Measurements from ENCODE around the gene MAP2K2. TPM values are rescaled to one million over a fixed set of nuclear protein-coding genes. Genes with fewer than 3 reads are reported as not detected.

Gene MAP2K2
- total and polyA plus RNA-seq, 2 donors (not counting 3 experiments of a cell fraction or from before 2014, with no cell fraction given): 126 to 171 TPM

DNA sequence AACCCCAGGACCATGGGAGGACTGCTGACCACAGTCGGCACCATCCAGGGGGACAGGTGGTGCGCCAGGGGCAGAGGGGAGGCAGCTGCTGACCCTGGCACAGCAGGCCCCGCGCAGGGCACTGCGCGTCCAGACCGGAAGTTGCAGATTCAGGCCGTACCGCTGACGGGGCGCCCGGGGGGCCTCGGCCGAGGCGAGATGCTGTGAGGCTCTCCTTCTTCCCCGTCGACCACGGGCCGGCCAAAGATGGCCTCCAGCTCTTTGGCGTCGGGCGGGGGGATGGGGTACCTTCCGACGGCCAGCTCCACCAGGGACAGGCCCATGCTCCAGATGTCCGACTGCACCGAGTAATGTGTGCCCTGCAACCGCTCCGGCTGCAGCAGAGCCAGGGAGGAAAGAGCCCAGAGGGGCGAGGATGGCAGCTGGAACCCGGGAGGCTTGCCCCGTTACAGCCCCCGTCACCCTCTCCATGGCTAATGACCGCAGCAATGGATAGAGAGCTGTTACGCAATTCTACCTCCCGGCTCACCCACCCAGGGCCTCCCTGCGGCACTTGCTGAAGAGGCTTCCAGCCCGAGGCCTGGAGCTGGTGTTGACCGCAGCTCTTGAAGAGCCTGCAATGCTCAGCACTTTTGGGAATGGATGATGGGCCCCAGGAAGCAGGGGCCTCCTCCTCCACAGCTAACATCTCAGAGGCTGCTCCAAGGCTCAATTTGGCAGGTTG is 24.7 kb downstream of the MAP2K2 start:
- H4K20me1 ChIP-seq (replicated peaks; ENCODE audit: control insufficient read depth, extremely low read depth, insufficient read depth, low read length): no peaks in the 10 kb centered on the region
- FAIRE-seq: no peak
- DNase-seq (ENCODE audit: low read depth, low spot score): no peak
- no peak for TF ChIP-seq JUN (IDR thresholded peaks at IDR 0.05; ENCODE audit: borderline replicate concordance, insufficient read depth, insufficient read length, low read depth)
- TF ChIP-seq POLR2AphosphoS5 (IDR thresholded peaks at IDR 0.05; ENCODE audit: insufficient read depth, low read depth, low read length): no peak
- no peak for TF ChIP-seq GATA2 (IDR thresholded peaks at IDR 0.05; ENCODE audit: insufficient read depth, insufficient read length, low read depth, low read length)
- TF ChIP-seq, protein P1, sequence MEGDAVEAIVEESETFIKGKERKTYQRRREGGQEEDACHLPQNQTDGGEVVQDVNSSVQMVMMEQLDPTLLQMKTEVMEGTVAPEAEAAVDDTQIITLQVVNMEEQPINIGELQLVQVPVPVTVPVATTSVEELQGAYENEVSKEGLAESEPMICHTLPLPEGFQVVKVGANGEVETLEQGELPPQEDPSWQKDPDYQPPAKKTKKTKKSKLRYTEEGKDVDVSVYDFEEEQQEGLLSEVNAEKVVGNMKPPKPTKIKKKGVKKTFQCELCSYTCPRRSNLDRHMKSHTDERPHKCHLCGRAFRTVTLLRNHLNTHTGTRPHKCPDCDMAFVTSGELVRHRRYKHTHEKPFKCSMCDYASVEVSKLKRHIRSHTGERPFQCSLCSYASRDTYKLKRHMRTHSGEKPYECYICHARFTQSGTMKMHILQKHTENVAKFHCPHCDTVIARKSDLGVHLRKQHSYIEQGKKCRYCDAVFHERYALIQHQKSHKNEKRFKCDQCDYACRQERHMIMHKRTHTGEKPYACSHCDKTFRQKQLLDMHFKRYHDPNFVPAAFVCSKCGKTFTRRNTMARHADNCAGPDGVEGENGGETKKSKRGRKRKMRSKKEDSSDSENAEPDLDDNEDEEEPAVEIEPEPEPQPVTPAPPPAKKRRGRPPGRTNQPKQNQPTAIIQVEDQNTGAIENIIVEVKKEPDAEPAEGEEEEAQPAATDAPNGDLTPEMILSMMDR (IDR thresholded peaks at IDR 0.05; ENCODE audit: extremely low read depth in 1 of 2, insufficient read depth in 1 of 2, low read depth in 1 of 2, low read length in 2 of 2): no peak
- no peak for TF ChIP-seq POLR2A (IDR thresholded peaks at IDR 0.05; ENCODE audit: low read depth, low read length)
- no peak for TF ChIP-seq FOS (IDR thresholded peaks at IDR 0.05; ENCODE audit: borderline replicate concordance, insufficient read depth, low read length)
- TF ChIP-seq, protein P2, sequence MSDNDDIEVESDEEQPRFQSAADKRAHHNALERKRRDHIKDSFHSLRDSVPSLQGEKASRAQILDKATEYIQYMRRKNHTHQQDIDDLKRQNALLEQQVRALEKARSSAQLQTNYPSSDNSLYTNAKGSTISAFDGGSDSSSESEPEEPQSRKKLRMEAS (IDR thresholded peaks at IDR 0.05; ENCODE audit: insufficient read depth, insufficient read length): no peak
- no peak for TF ChIP-seq MYC (IDR thresholded peaks at IDR 0.05; ENCODE audit: low read depth, low read length)
- TF ChIP-seq EZH2 (IDR thresholded peaks at IDR 0.05; ENCODE audit: borderline replicate concordance, low read depth, low read length, severe bottlenecking): no peak
- no peak overlapping the region for H2AFZ ChIP-seq (ENCODE audit: low read depth, low read length)
- no peaks in the 10 kb centered on the region for H3K4me1 ChIP-seq (ENCODE audit: control insufficient read depth, extremely low read depth, insufficient read depth, low read length)
- H3K36me3 ChIP-seq (ENCODE audit: control insufficient read depth in 2 of 2, extremely low read depth in 1 of 2, insufficient read depth in 2 of 2, low read length in 2 of 2): peaks cover 8 to 60% of the 10 kb centered on the region in 2 experiments
- H3K27me3 ChIP-seq (ENCODE audit: control insufficient read depth in 2 of 2, insufficient read depth in 2 of 2, low read length in 2 of 2): no peaks in the 10 kb centered on the region
- no peak overlapping the region for H3K4me3 ChIP-seq (replicated peaks in 1 of 3; ENCODE audit: insufficient read depth in 1 of 3, low read depth in 1 of 3, low read length in 3 of 3)
- H3K79me2 ChIP-seq (ENCODE audit: control insufficient read depth, insufficient read depth, low read length): no peaks in the 10 kb centered on the region
- POLR2A ChIA-PET: no interaction called here
- H3K27ac ChIP-seq (ENCODE audit: insufficient read depth, low read depth, low read length): no peak overlapping the region
- no TSS peak for BruUV-seq (replicated peaks)
- H3K9ac ChIP-seq (replicated peaks; ENCODE audit: extremely low read depth, insufficient read depth, low read length): no peak overlapping the region
- no peaks in the 10 kb centered on the region for H3K9me1 ChIP-seq (replicated peaks; ENCODE audit: control insufficient read depth, extremely low read depth, insufficient read depth, low read length)
- CTCF ChIA-PET: interaction anchor here (1.0 kb wide), 1 partner anchor 41 kb away, joined by 4 read pairs; no protein-coding TSS in a partner anchor
- H3K4me2 ChIP-seq (ENCODE audit: insufficient read depth, low read length): no peak overlapping the region
- H3K9me3 ChIP-seq (replicated peaks; ENCODE audit: control insufficient read depth, insufficient read depth, low read length): no peaks in the 10 kb centered on the region
- intact Hi-C loops (cut with micrococcal nuclease): no loop called here
- dilution Hi-C loops (cut with MboI; ENCODE audit: extremely low pct_ligation_motif_present, low sequenced_read_pairs): no loop called here

All from endothelial cell of umbilical vein (primary cell).